ENCODE results near the gene ARID4B.

DNA sequence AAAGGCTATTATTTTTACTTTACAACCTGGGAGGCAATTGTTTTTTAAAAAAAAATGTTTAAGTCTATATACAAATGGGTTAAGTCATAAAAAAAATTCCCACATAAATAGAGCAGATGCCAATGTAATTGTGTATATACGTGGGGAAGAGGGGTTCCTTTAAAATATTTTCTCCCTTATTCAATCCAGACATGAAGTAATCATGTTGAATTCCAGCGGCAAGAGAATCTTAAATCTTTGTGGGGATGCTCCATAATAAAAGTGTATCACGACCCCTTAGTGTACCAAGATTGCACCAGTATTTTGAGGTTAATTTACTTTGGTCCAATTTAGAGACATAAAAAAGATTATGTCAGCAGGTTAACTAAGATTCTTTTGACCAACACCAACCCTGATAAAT is 62.1 kb downstream of the ARID4B start:
- TF ChIP-seq CTCF (IDR thresholded peaks at IDR 0.05 in 2 of 3, conservative IDR thresholded peaks at IDR 0.05 in 1 of 3; ENCODE audit: borderline replicate concordance in 1 of 3, insufficient read depth in 1 of 3, low read depth in 2 of 3, low read length in 2 of 3) (no peak), POLR2A (IDR thresholded peaks at IDR 0.05; ENCODE audit: borderline replicate concordance, extremely low read depth, insufficient read depth, insufficient read length) (no peak), CBX3 (IDR thresholded peaks at IDR 0.05; ENCODE audit: low read depth) (no peak), EZH2 (IDR thresholded peaks at IDR 0.05) (no peak), POLR2AphosphoS5 (IDR thresholded peaks at IDR 0.05; ENCODE audit: low read depth, low read length) (no peak), MAX (IDR thresholded peaks at IDR 0.05) (no peak), ZNF274 (IDR thresholded peaks at IDR 0.05; ENCODE audit: low read depth, low read length) (no peak)
